DOHH2 (cell line): ENCODE results near the gene RBP5.

Source experiments
- EZH2phosphoT487 ChIP-seq: fragments of 200-600 bp; sonication (generic); IDR thresholded peaks from 2 replicates; pipeline ENCODE4 v1.6.1; 2017; ENCODE audit warnings: borderline replicate concordance, mild to moderate bottlenecking, antibody characterized with exemption, low read length, moderate library complexity, mixed read lengths
- TF ChIP-seq, protein P1 (sequence below): fragments of 200-600 bp; sonication (generic); IDR thresholded peaks from one replicate; pipeline ENCODE4 v1.5.1; 2014; ENCODE audit warnings: antibody characterized with exemption, mild to moderate bottlenecking, low read depth, low read length; ENCODE audit not compliant: poor library complexity, severe bottlenecking

DNA sequence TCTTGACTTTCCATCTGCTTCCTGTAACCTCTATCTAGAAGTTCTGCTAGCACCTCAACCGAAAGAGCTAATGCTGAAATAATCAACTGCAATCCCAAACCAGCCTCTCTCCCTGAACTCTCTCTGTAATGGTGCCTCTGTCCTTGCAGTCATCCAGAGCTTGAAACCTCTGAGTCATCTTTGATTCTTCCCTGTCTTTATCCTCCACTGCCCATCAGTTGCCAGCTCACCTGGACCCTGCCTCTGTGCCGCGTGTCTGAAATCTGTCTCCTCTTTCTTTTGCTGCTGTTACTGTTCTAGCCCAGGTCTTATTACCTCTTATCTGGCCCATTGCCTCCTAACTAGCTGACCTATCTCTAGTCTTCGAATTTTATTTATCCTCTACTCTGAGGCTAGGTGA, 17.0 kb upstream of the RBP5 start:
- TF ChIP-seq, protein P1, sequence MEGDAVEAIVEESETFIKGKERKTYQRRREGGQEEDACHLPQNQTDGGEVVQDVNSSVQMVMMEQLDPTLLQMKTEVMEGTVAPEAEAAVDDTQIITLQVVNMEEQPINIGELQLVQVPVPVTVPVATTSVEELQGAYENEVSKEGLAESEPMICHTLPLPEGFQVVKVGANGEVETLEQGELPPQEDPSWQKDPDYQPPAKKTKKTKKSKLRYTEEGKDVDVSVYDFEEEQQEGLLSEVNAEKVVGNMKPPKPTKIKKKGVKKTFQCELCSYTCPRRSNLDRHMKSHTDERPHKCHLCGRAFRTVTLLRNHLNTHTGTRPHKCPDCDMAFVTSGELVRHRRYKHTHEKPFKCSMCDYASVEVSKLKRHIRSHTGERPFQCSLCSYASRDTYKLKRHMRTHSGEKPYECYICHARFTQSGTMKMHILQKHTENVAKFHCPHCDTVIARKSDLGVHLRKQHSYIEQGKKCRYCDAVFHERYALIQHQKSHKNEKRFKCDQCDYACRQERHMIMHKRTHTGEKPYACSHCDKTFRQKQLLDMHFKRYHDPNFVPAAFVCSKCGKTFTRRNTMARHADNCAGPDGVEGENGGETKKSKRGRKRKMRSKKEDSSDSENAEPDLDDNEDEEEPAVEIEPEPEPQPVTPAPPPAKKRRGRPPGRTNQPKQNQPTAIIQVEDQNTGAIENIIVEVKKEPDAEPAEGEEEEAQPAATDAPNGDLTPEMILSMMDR: no peak
- no peak for TF ChIP-seq EZH2phosphoT487
